Testis (tissue), 3 donors: Measurements from ENCODE around the gene NPEPL1. TPM values are rescaled to one million over a fixed set of nuclear protein-coding genes. Genes with fewer than 3 reads are reported as not detected.

Experiments used
- DNase-seq: peaks from one replicate; pipeline ENCODE4 v3.0.0-alpha.2; 2019
- H3K27ac ChIP-seq, 2 donors: fragments of 200-600 bp; sonication (generic); one replicate each; pipeline ENCODE4 v1.5.1; 2019
- H3K27me3 ChIP-seq: fragments of 200-600 bp; sonication (generic); one replicate; pipeline ENCODE4 v1.5.1; 2019
- H3K36me3 ChIP-seq: fragments of 200-600 bp; sonication (generic); one replicate; pipeline ENCODE4 v1.5.1; 2017; ENCODE audit warnings: low read depth; ENCODE audit errors: missing control alignments
- H3K4me1 ChIP-seq: fragments of 200-600 bp; sonication (generic); one replicate; pipeline ENCODE4 v1.5.1; 2019
- H3K4me3 ChIP-seq, 2 donors: fragments of 200-600 bp; sonication (generic); one replicate each; pipeline ENCODE4 v1.5.1; 2017 to 2019
- H3K9me3 ChIP-seq: fragments of 200-600 bp; sonication (generic); one replicate; pipeline ENCODE4 v1.5.1; 2017
- CTCF ChIP-seq, 3 experiments: fragments of 450-650 bp in 2 of 3; fragments of 200-600 bp in 1 of 3; sonication (generic) in 1 of 3; IDR thresholded peaks; one replicate each; pipeline ENCODE4 v1.5.1; 2016 to 2019; ENCODE audit warnings: antibody characterized with exemption in 3 of 3, mild to moderate bottlenecking in 2 of 3, moderate library complexity in 1 of 3
- POLR2A ChIP-seq: fragments of 450-650 bp; IDR thresholded peaks from one replicate; pipeline ENCODE4 v1.6.1; 2017; ENCODE audit warnings: antibody characterized with exemption, mild to moderate bottlenecking, moderate library complexity
- WGBS, 2 donors: methylation state at CpG; one replicate each; pipeline ENCODE4 v1.1.5; 2018; 5-methylcytosine and 5-hydroxymethylcytosine counted together
- intact Hi-C: fragments of 100-400 bp; cut with DNase I; formaldehyde crosslinking; loops from one replicate; pipeline ENCODE4 v1.15.1; 2023; ENCODE audit warnings: low total_unique reads
- polyA plus RNA-seq: library from polyadenylated mRNA; stranded (reverse); fragments of 350-450 nt; fragmentation: Illumina TruSeq; extraction: RNeasy Lipid Tissue Mini Kit (QIAGEN cat#74804); gene quantifications from one replicate; pipeline ENCODE4 v1.2.3, GENCODE V29; 2014; ENCODE audit warnings: low read depth, low replicate concordance; ENCODE audit not compliant: insufficient read depth
- total RNA-seq, 2 donors: library from RNA; depleted of rRNA; stranded (reverse); fragments of >200 nt; gene quantifications; one replicate each; pipeline ENCODE4 v1.2.3, GENCODE V29; 2016

Gene NPEPL1
- total and polyA plus RNA-seq, 3 donors from 2014 or later = 47.6 to 79.9 (median 56.3) TPM

- peak overlapping the region; percentile 90 to 93 for H3K27ac ChIP-seq
- intact Hi-C loops = loop anchor here (10.0 kb wide), 1 partner anchor 48 kb away; no protein-coding TSS in a partner anchor
- H3K4me1 ChIP-seq = peaks cover 16% of the 10 kb centered on the region
Measured at GRCh38 chr20:58652606-58653294, 39.9 kb upstream of the NPEPL1 start.

GRCh38 chr20:58654337-58654736, 38.3 kb upstream of the NPEPL1 start:
- no peaks in the 10 kb centered on the region for H3K36me3 ChIP-seq
- H3K4me1 ChIP-seq = peaks cover 19% of the 10 kb centered on the region
- TF ChIP-seq CTCF (IDR thresholded peaks at IDR 0.05) = no peak
- no peak for TF ChIP-seq POLR2A
- intact Hi-C loops = loop anchor here (10.0 kb wide), 1 partner anchor 50 kb away; no protein-coding TSS in a partner anchor
- 78 to 90% methylated on average over 4 of the region's 4 CpGs for WGBS, 2 donors
- no peak overlapping the region for H3K4me3 ChIP-seq
- H3K27me3 ChIP-seq = no peaks in the 10 kb centered on the region
- H3K9me3 ChIP-seq = no peaks in the 10 kb centered on the region
- DNase-seq = no peak
- no peak overlapping the region for H3K27ac ChIP-seq

More at GRCh38 chr20:58652606-58653294, 39.9 kb upstream of the NPEPL1 start:
- no peaks in the 10 kb centered on the region for H3K36me3 ChIP-seq
- no peaks in the 10 kb centered on the region for H3K9me3 ChIP-seq
- H3K4me3 ChIP-seq = peak overlapping the region; percentile 93 to 98
- TF ChIP-seq CTCF (IDR thresholded peaks at IDR 0.05) (no peak), POLR2A (no peak)
- WGBS, 2 donors = 6 to 7% methylated on average over 12 of the region's 12 CpGs
- DNase-seq = no peak
- H3K27me3 ChIP-seq = no peaks in the 10 kb centered on the region

GRCh38 chr20:58655328-58656107, 37.1 kb upstream of the NPEPL1 start:
- 61 to 62% methylated on average over 6 of the region's 6 CpGs for WGBS, 2 donors
- Histone ChIP-seq H3K4me3 (no peak overlapping the region), H3K36me3 (no peaks in the 10 kb centered on the region), H3K4me1 (peaks cover 19% of the 10 kb centered on the region), H3K9me3 (no peaks in the 10 kb centered on the region), H3K27ac (no peak overlapping the region), H3K27me3 (no peaks in the 10 kb centered on the region)
- no peak for TF ChIP-seq POLR2A
- no peak for TF ChIP-seq CTCF (IDR thresholded peaks at IDR 0.05)
- intact Hi-C loops = loop anchor here (10.0 kb wide), 1 partner anchor 51 kb away; no protein-coding TSS in a partner anchor
- DNase-seq = no peak

GRCh38 chr20:58656831-58657230, 35.8 kb upstream of the NPEPL1 start:
- 51 to 58% methylated on average over 2 of the region's 2 CpGs for WGBS, 2 donors
- no peak overlapping the region for H3K27ac ChIP-seq
- intact Hi-C loops = loop anchor here (10.0 kb wide), 1 partner anchor 52 kb away; no protein-coding TSS in a partner anchor
- DNase-seq = no peak
- H3K4me1 ChIP-seq = peaks cover 19% of the 10 kb centered on the region
- H3K36me3 ChIP-seq = no peaks in the 10 kb centered on the region
- H3K9me3 ChIP-seq = no peaks in the 10 kb centered on the region
- H3K27me3 ChIP-seq = no peaks in the 10 kb centered on the region
- TF ChIP-seq POLR2A (no peak), CTCF (IDR thresholded peaks at IDR 0.05) (no peak)
- no peak overlapping the region for H3K4me3 ChIP-seq
